Adrenal gland (tissue), 12 donors: ENCODE results near the gene PXN. TPM values are rescaled to one million over a fixed set of nuclear protein-coding genes. Genes with fewer than 3 reads are reported as not detected.

Experiments used
- DNase-seq, 7 donors: peaks; one replicate each; pipeline ENCODE4 v3.0.0-alpha.2; 2019 to 2020
- H3K27ac ChIP-seq, 5 donors: fragments of 200-600 bp; sonication (generic) in 4 of 5; 1 replicate in 3 of 5; 2 replicates in 2 of 5; pipeline versions ENCODE4 v1.5.1 to v1.8.0; 2016 to 2020; ENCODE audit warnings: mild to moderate bottlenecking in 1 of 5
- H3K27me3 ChIP-seq: fragments of 200-600 bp; 2 replicates; pipeline ENCODE4 v1.8.0; 2021
- H3K36me3 ChIP-seq, 2 donors: fragments of 200-600 bp; replicated peaks in 1 of 2; 1 replicate in 1 of 2; 2 replicates in 1 of 2; pipeline versions ENCODE4 v1.5.1 to v1.8.0; 2018 to 2022
- H3K4me1 ChIP-seq, 2 donors: fragments of 200-600 bp; replicated peaks in 1 of 2; 1 replicate in 1 of 2; 2 replicates in 1 of 2; pipeline versions ENCODE4 v1.5.1 to v1.8.0; 2018 to 2021
- H3K4me3 ChIP-seq, 4 donors: fragments of 200-600 bp; sonication (generic) in 3 of 4; one replicate each; pipeline ENCODE4 v1.5.1; 2016 to 2018
- H3K9me3 ChIP-seq, 3 donors: fragments of 200-600 bp; sonication (generic) in 1 of 3; replicated peaks in 1 of 3; 1 replicate in 2 of 3; 2 replicates in 1 of 3; pipeline versions ENCODE4 v1.5.1 to v1.8.0; 2016 to 2021
- CTCF ChIP-seq, 6 experiments: fragments of 450-650 bp in 4 of 6; fragments of 200-600 bp in 2 of 6; sonication (generic) in 1 of 6; IDR thresholded peaks; 1 replicate in 5 of 6; 2 replicates in 1 of 6; pipeline versions ENCODE4 v1.5.1 to v1.8.0; 2016 to 2021; ENCODE audit warnings: antibody characterized with exemption in 6 of 6, mild to moderate bottlenecking in 2 of 6, moderate library complexity in 1 of 6
- POLR2A ChIP-seq, 2 donors: fragments of 450-650 bp; IDR thresholded peaks; one replicate each; pipeline ENCODE4 v1.6.1; 2017; ENCODE audit warnings: antibody characterized with exemption in 2 of 2, mild to moderate bottlenecking in 2 of 2, moderate library complexity in 1 of 2
- WGBS, 4 donors: extraction: QIAGEN DNeasy Blood & Tissue Kit in 2 of 4; methylation state at CpG; one replicate each; pipeline versions ENCODE4 v1.1.5 to v1.1.7; 2013 to 2017; 5-methylcytosine and 5-hydroxymethylcytosine counted together
- intact Hi-C, 2 donors: fragments of 100-400 bp; cut with DNase I; formaldehyde crosslinking; loops; one replicate each; pipeline versions ENCODE4 v1.14.1 to v1.15.0; 2022 to 2023
- polyA plus RNA-seq, 3 donors: library from polyadenylated mRNA; stranded (reverse); fragments of 200-250 nt in 2 of 3; fragments of 350-450 nt in 1 of 3; fragmentation: Illumina TruSeq in 1 of 3; extraction: RNeasy Lipid Tissue Mini Kit (QIAGEN cat#74804) in 1 of 3; gene quantifications; one replicate each; pipeline ENCODE4 v1.2.3, GENCODE V29; 2013 to 2014
- small RNA-seq, 2 donors: library from RNA; depleted of rRNA; stranded (forward); fragments of <200 nt; gene quantifications; one replicate each; pipeline ENCODE3, GENCODE V24; 2016
- total RNA-seq, 9 donors: library from RNA; depleted of rRNA in 4 of 9; stranded (reverse); fragments of >200 nt in 4 of 9; fragments of 120-200 nt in 1 of 9; fragmentation: NEBNext Ultra II Directional in 1 of 9; extraction: Animal tissue kit (Norgen Biotek cat#: 25700) in 1 of 9; gene quantifications; one replicate each; pipeline versions ENCODE4 v1.1.0 to v1.2.4, GENCODE V29; 2013 to 2023
- donor health status: healthy with polysubstance abuse.
- donor health status: Bipolar disorder and iron deficiency.
- donor health status: DM: yes; HTN: yes; CAD: no.
- donor health status: DM: no; HTN: no; CAD: no.
- donor health status: DM: no; HTN: no; CAD: no.
- donor health status: DM: yes; HTN: yes; CAD: no.

PXN gene
- total and polyA plus RNA-seq, 12 donors = 12.5 to 156 (median 92.4) TPM

GRCh38 chr12:120164293-120164692 lies 101.2 kb downstream of the PXN start:
- Histone ChIP-seq H3K4me3 (no peak overlapping the region), H3K9me3 (no peaks in the 10 kb centered on the region), H3K4me1 (no peaks in the 10 kb centered on the region), H3K27ac (no peak overlapping the region), H3K27me3 (no peaks in the 10 kb centered on the region), H3K36me3 (peaks cover 0 to 91% of the 10 kb centered on the region in 2 donors)
- TF ChIP-seq POLR2A (IDR thresholded peaks at IDR 0.05) = no peak
- TF ChIP-seq CTCF (IDR thresholded peaks at IDR 0.05) = no peak
- WGBS, 4 donors = 81 to 98% (median 94%) methylated on average over 3 to 11 of the region's 11 CpGs
- intact Hi-C loops = no loop called here
- no peak for DNase-seq

GRCh38 chr12:120162763-120163162 lies 102.8 kb downstream of the PXN start:
- no peak overlapping the region for H3K4me3 ChIP-seq
- no peaks in the 10 kb centered on the region for H3K9me3 ChIP-seq
- no peak for DNase-seq
- no peaks in the 10 kb centered on the region for H3K4me1 ChIP-seq
- no peak for TF ChIP-seq POLR2A (IDR thresholded peaks at IDR 0.05)
- no peak for TF ChIP-seq CTCF (IDR thresholded peaks at IDR 0.05)
- intact Hi-C loops = no loop called here
- H3K27ac ChIP-seq = no peak overlapping the region
- 85 to 93% (median 90%) methylated on average over 4 to 8 of the region's 8 CpGs for WGBS, 4 donors
- no peaks in the 10 kb centered on the region for H3K27me3 ChIP-seq
- H3K36me3 ChIP-seq = peaks cover 0 to 88% of the 10 kb centered on the region in 2 donors

- whole genome bisulfite sequencing, 4 donors = 92 to 96% (median 94%) methylated on average over 10 to 11 of the region's 11 CpGs
- intact Hi-C loops = no loop called here
These were observed 103.7 kb downstream of the PXN start for GRCh38 chr12:120161852-120162251.

More at GRCh38 chr12:120161852-120162251, 103.7 kb downstream of the PXN start:
- no peak overlapping the region for H3K27ac ChIP-seq
- H3K4me3 ChIP-seq = no peak overlapping the region
- peaks cover 0 to 93% of the 10 kb centered on the region in 2 donors for H3K36me3 ChIP-seq
- TF ChIP-seq CTCF (IDR thresholded peaks at IDR 0.05) (no peak), POLR2A (IDR thresholded peaks at IDR 0.05) (no peak)
- no peaks in the 10 kb centered on the region for H3K9me3 ChIP-seq
- H3K4me1 ChIP-seq = no peaks in the 10 kb centered on the region
- no peaks in the 10 kb centered on the region for H3K27me3 ChIP-seq
- no peak for DNase-seq

Small RNA genes within 50 kb of the gene (small RNA-seq; reads per million reads assigned to genes)
- gene RNU4-1 (714 to 2,004 reads per million in 2 donors), gene RNU4-2 (666 to 1,900 reads per million in 2 donors), gene RNU6-1088P (0 reads per million in 2 donors)

Other genes with a start within 250 kb of the PXN start
- 10 to 100 TPM; 18.1 to 49.5 (median 32.6) TPM for gene RAB35, start 149.0 kb downstream of the PXN start, total RNA-seq
- 10 to 100 TPM; 13.5 to 30.6 (median 20.5) TPM for gene RAB35, start 149.0 kb downstream of the PXN start, polyA plus RNA-seq
- 10 to 100 TPM; 42.4 to 98.5 (median 56.1) TPM for gene GCN1, start 71.0 kb downstream of the PXN start, total RNA-seq
- gene GCN1, start 71.0 kb downstream of the PXN start, polyA plus RNA-seq = 10 to 100 TPM; 22.0 to 31.3 (median 25.3) TPM
- gene RPLP0, start 64.6 kb downstream of the PXN start, total RNA-seq = 1,000 to 10,000 TPM; 1,495 to 3,084 (median 1,836) TPM
- 1,000 to 10,000 TPM; 1,257 to 2,060 (median 2,032) TPM for gene RPLP0, start 64.6 kb downstream of the PXN start, polyA plus RNA-seq
- 1,000 to 10,000 TPM in 5 of 9 donors, under 1 TPM in 4; under 0.01 to 8,354 (median 4,817) TPM for gene RNU4-2, start 26.2 kb upstream of the PXN start, total RNA-seq
- gene RNU4-2, start 26.2 kb upstream of the PXN start, polyA plus RNA-seq = not detected
- 1,000 to 10,000 TPM in 5 of 9 donors, under 1 TPM in 3, not detected in 1; under 0.01 to 4,330 (median 1,627) TPM for gene RNU4-1, start 27.5 kb upstream of the PXN start, total RNA-seq
- gene RNU4-1, start 27.5 kb upstream of the PXN start, polyA plus RNA-seq = not detected
- 10 to 100 TPM in 2 of 9 donors, 1 to 10 TPM in 7; 1.9 to 16.8 (median 7.4) TPM for gene SIRT4, start 36.6 kb upstream of the PXN start, total RNA-seq
- gene SIRT4, start 36.6 kb upstream of the PXN start, polyA plus RNA-seq = 1 to 10 TPM; 2.9 to 5.1 (median 3.6) TPM
- gene PLA2G1B, start 62.0 kb upstream of the PXN start, total RNA-seq = 10 to 100 TPM in 1 of 9 donors, 1 to 10 TPM in 7, not detected in 1; 1.3 to 17.2 (median 4.9) TPM
- 10 to 100 TPM in 1 of 3 donors, 1 to 10 TPM in 2; 4.0 to 18.7 (median 4.9) TPM for gene PLA2G1B, start 62.0 kb upstream of the PXN start, polyA plus RNA-seq
- gene MSI1, start 103.4 kb upstream of the PXN start, total RNA-seq = 10 to 100 TPM in 3 of 9 donors, 1 to 10 TPM in 5, under 1 TPM in 1; 0.87 to 24.2 (median 6.9) TPM
- gene MSI1, start 103.4 kb upstream of the PXN start, polyA plus RNA-seq = 1 to 10 TPM in 2 of 3 donors, under 1 TPM in 1; 0.88 to 8.8 (median 6.6) TPM
- gene COX6A1, start 172.4 kb upstream of the PXN start, total RNA-seq = 1,000 to 10,000 TPM in 1 of 9 donors, 100 to 1,000 TPM in 8; 378 to 1,017 (median 716) TPM
- 1,000 to 10,000 TPM in 1 of 3 donors, 100 to 1,000 TPM in 2; 504 to 1,577 (median 661) TPM for gene COX6A1, start 172.4 kb upstream of the PXN start, polyA plus RNA-seq
- gene TRIAP1, start 180.7 kb upstream of the PXN start, total RNA-seq = 10 to 100 TPM in 8 of 9 donors, 1 to 10 TPM in 1; 8.2 to 53.5 (median 19.9) TPM
- 10 to 100 TPM; 19.2 to 35.6 (median 19.9) TPM for gene TRIAP1, start 180.7 kb upstream of the PXN start, polyA plus RNA-seq
- 10 to 100 TPM; 21.9 to 43.6 (median 32.4) TPM for gene GATC, start 180.7 kb upstream of the PXN start, total RNA-seq
- gene GATC, start 180.7 kb upstream of the PXN start, polyA plus RNA-seq = 10 to 100 TPM in 1 of 3 donors, 1 to 10 TPM in 2; 9.0 to 29.8 (median 9.3) TPM
- gene SRSF9, start 204.0 kb upstream of the PXN start, total RNA-seq = 100 to 1,000 TPM in 6 of 9 donors, 10 to 100 TPM in 3; 55.5 to 206 (median 179) TPM
- 100 to 1,000 TPM in 1 of 3 donors, 10 to 100 TPM in 2; 62.5 to 123 (median 75.4) TPM for gene SRSF9, start 204.0 kb upstream of the PXN start, polyA plus RNA-seq
- gene DYNLL1, start 230.4 kb upstream of the PXN start, total RNA-seq = 100 to 1,000 TPM; 168 to 463 (median 304) TPM
- gene DYNLL1, start 230.4 kb upstream of the PXN start, polyA plus RNA-seq = 100 to 1,000 TPM; 301 to 378 (median 335) TPM